ENCODE data around the gene RLBP1. TPM values are rescaled to one million over a fixed set of nuclear protein-coding genes. Genes with fewer than 3 reads are reported as not detected.

Gene RLBP1
- total RNA-seq, 4 donors from 2014 or later = not detected

- intact Hi-C loops (cut with DNase I; ENCODE audit: low total_unique reads) = no loop called here
- TF ChIP-seq CTCF (IDR thresholded peaks at IDR 0.05) (peak; percentile 88 to 96 (median 90)), POLR2A (IDR thresholded peaks at IDR 0.05) (no peak)
- Histone ChIP-seq H3K27ac (no peak overlapping the region), H3K36me3 (no peaks in the 10 kb centered on the region), H3K4me3 (no peak overlapping the region), H3K4me1 (no peaks in the 10 kb centered on the region), H3K9me3 (no peaks in the 10 kb centered on the region), H3K27me3 (no peaks in the 10 kb centered on the region)
- peak; percentile 64 to 67 for DNase-seq
Measured at GRCh38 chr15:89206908-89207331, 14.5 kb downstream of the RLBP1 start.

- H3K9me3 ChIP-seq = no peaks in the 10 kb centered on the region
- no peaks in the 10 kb centered on the region for H3K36me3 ChIP-seq
- no peak for TF ChIP-seq CTCF (IDR thresholded peaks at IDR 0.05)
- TF ChIP-seq POLR2A (IDR thresholded peaks at IDR 0.05) = no peak
- no peak for DNase-seq
- no peak overlapping the region for H3K4me3 ChIP-seq
- no peaks in the 10 kb centered on the region for H3K4me1 ChIP-seq
- no peak overlapping the region for H3K27ac ChIP-seq
- H3K27me3 ChIP-seq = no peaks in the 10 kb centered on the region
- intact Hi-C loops (cut with DNase I; ENCODE audit: low total_unique reads) = no loop called here
Measured at GRCh38 chr15:89205991-89206585, 15.3 kb downstream of the RLBP1 start.

GRCh38 chr15:89203705-89204273 is 17.6 kb downstream of the RLBP1 start:
- Histone ChIP-seq H3K27ac (no peak overlapping the region), H3K9me3 (no peaks in the 10 kb centered on the region), H3K27me3 (no peaks in the 10 kb centered on the region), H3K4me3 (no peak overlapping the region), H3K4me1 (no peaks in the 10 kb centered on the region), H3K36me3 (no peaks in the 10 kb centered on the region)
- TF ChIP-seq POLR2A (IDR thresholded peaks at IDR 0.05) (no peak), CTCF (IDR thresholded peaks at IDR 0.05) (no peak)
- intact Hi-C loops (cut with DNase I; ENCODE audit: low total_unique reads) = no loop called here
- DNase-seq = no peak

- H3K4me1 ChIP-seq = no peaks in the 10 kb centered on the region
- H3K36me3 ChIP-seq = no peaks in the 10 kb centered on the region
- no peak overlapping the region for H3K4me3 ChIP-seq
- no peak for DNase-seq
- TF ChIP-seq POLR2A (IDR thresholded peaks at IDR 0.05) = no peak
- TF ChIP-seq CTCF (IDR thresholded peaks at IDR 0.05) = no peak
- no peak overlapping the region for H3K27ac ChIP-seq
- no peaks in the 10 kb centered on the region for H3K9me3 ChIP-seq
- H3K27me3 ChIP-seq = no peaks in the 10 kb centered on the region
- intact Hi-C loops (cut with DNase I; ENCODE audit: low total_unique reads) = no loop called here
Measured at GRCh38 chr15:89201465-89202005, 19.8 kb downstream of the RLBP1 start.

GRCh38 chr15:89200182-89200581 is 21.2 kb downstream of the RLBP1 start:
- TF ChIP-seq POLR2A (IDR thresholded peaks at IDR 0.05) = no peak
- TF ChIP-seq CTCF (IDR thresholded peaks at IDR 0.05) = no peak
- Histone ChIP-seq H3K9me3 (no peaks in the 10 kb centered on the region), H3K4me1 (no peaks in the 10 kb centered on the region), H3K4me3 (no peak overlapping the region), H3K27ac (no peak overlapping the region), H3K36me3 (no peaks in the 10 kb centered on the region), H3K27me3 (no peaks in the 10 kb centered on the region)
- intact Hi-C loops (cut with DNase I; ENCODE audit: low total_unique reads) = no loop called here
- no peak for DNase-seq
